HepG2 (cell line): ENCODE results near the gene ERFL. TPM values are rescaled to one million over a fixed set of nuclear protein-coding genes. Genes with fewer than 3 reads are reported as not detected.
A peak's percentile ranks its signal among the peaks of the same experiment; 100 is the strongest.

Experiments
- ATAC-seq: fragments of 200-7000 bp; cut with Tn5 transposase; 3 replicates; pipeline ENCODE4 v1.9.1; 2020; ENCODE audit warnings: mild to moderate bottlenecking, moderate library complexity
- BruUV-seq: library from RNA; stranded (reverse); fragments of 400-500 nt; replicated peaks from 2 replicates; lab custom pipeline; 2021; lab: Mats Ljungman, UMichigan
- CTCF ChIA-PET: fragments of 300-600 bp; formaldehyde crosslinking; extraction: SDS; loops from one replicate; lab custom pipeline; 2021; ENCODE audit warnings: low total read pairs, inconsistent platforms, low intra/inter-chr PET ratio; lab: Yijun Ruan, JAX
- POLR2A ChIA-PET: fragments of 350-600 bp; sonication (Branson Sonifier 250); formaldehyde crosslinking; loops from one replicate; lab custom pipeline; 2020; ENCODE audit warnings: antibody characterized with exemption, inconsistent platforms; lab: Yijun Ruan, JAX
- DNase-seq: peaks from one replicate; pipeline ENCODE4 v3.0.0-alpha.2; 2015; ENCODE audit warnings: low spot score
- FAIRE-seq: peaks from 3 replicates; lab custom pipeline; 2011; peaks lifted over from hg19 to GRCh38; lab: Jason Lieb, UNC
- H2AFZ ChIP-seq: one replicate; pipeline ENCODE4 v1.6.1; 2011; ENCODE audit warnings: low read length, inconsistent platforms
- H3K27ac ChIP-seq: fragments of 300-600 bp; 3 replicates; pipeline ENCODE4 v1.8.0; 2011; ENCODE audit warnings: mixed run types, mild to moderate bottlenecking, mixed read lengths, low read length, inconsistent platforms; ENCODE audit not compliant: insufficient read depth; ENCODE audit errors: extremely low read length
- H3K27me3 ChIP-seq, 2 experiments: fragments of 200-600 bp in 1 of 2; 2 replicates in 1 of 2; 3 replicates in 1 of 2; pipeline versions ENCODE4 v1.6.0 to v1.8.0; 2011; ENCODE audit warnings: low read length in 2 of 2, mild to moderate bottlenecking in 2 of 2, moderate library complexity in 2 of 2, inconsistent platforms in 1 of 2; ENCODE audit not compliant: insufficient read depth in 2 of 2, control insufficient read depth in 1 of 2
- H3K36me3 ChIP-seq, 2 experiments: fragments of 200-600 bp in 1 of 2; replicated peaks in 1 of 2; 2 replicates in 1 of 2; 3 replicates in 1 of 2; pipeline versions ENCODE4 v1.5.1 to v1.8.0; 2011; ENCODE audit warnings: low read length in 2 of 2, inconsistent platforms in 1 of 2; ENCODE audit not compliant: insufficient read depth in 2 of 2, control insufficient read depth in 1 of 2
- H3K4me1 ChIP-seq: 2 replicates; pipeline ENCODE4 v1.5.1; 2012; ENCODE audit warnings: low read length, inconsistent platforms; ENCODE audit not compliant: insufficient read depth
- H3K4me2 ChIP-seq: 2 replicates; pipeline ENCODE4 v1.6.0; 2011; ENCODE audit warnings: low read depth, low read length, inconsistent platforms
- H3K4me3 ChIP-seq, 3 experiments: fragments of 200-600 bp in 1 of 3; sonication (generic), shearing (Covaris generic) in 1 of 3; replicated peaks in 1 of 3; 2 replicates each; pipeline ENCODE4 v1.5.1; 2011 to 2016; ENCODE audit warnings: low read length in 3 of 3, inconsistent platforms in 2 of 3, low read depth in 2 of 3, mild to moderate bottlenecking in 2 of 3, control low read depth in 1 of 3, mixed read lengths in 1 of 3; ENCODE audit not compliant: insufficient read depth in 1 of 3
- H3K79me2 ChIP-seq: one replicate; pipeline ENCODE4 v1.6.1; 2011; ENCODE audit warnings: low read length, inconsistent platforms; ENCODE audit not compliant: insufficient read depth
- H3K9ac ChIP-seq: 2 replicates; pipeline ENCODE4 v1.6.0; 2011; ENCODE audit warnings: mild to moderate bottlenecking, low read depth, low read length, inconsistent platforms; ENCODE audit not compliant: insufficient read depth
- H3K9me3 ChIP-seq: 2 replicates; pipeline ENCODE4 v1.5.1; 2012; ENCODE audit warnings: mild to moderate bottlenecking, low read length
- H4K20me1 ChIP-seq: 2 replicates; pipeline ENCODE4 v1.6.0; 2011; ENCODE audit warnings: inconsistent platforms, mild to moderate bottlenecking, low read length, moderate library complexity; ENCODE audit not compliant: insufficient read depth
- ZKSCAN1 ChIP-seq: fragments of 150-350 bp; IDR thresholded peaks from 2 replicates; pipeline ENCODE4 v1.6.1; 2014; ENCODE audit warnings: low read length
- ZMYM3 ChIP-seq: sonication (generic); formaldehyde crosslinking; IDR thresholded peaks from 2 replicates; pipeline ENCODE4 v1.5.1; 2020; ENCODE audit warnings: mild to moderate bottlenecking, missing genetic modification reagents
- ZNF180 ChIP-seq: sonication (generic); formaldehyde crosslinking; IDR thresholded peaks from 2 replicates; pipeline ENCODE4 v1.4.0; 2020; ENCODE audit warnings: low read depth, missing genetic modification reagents, borderline replicate concordance
- ZNF768 ChIP-seq: sonication (generic); formaldehyde crosslinking; IDR thresholded peaks from 2 replicates; pipeline ENCODE4 v1.4.0; 2020; ENCODE audit warnings: missing genetic modification reagents
- WGBS: methylation state at CpG from one replicate; pipeline ENCODE4 v1.1.6; 2017; ENCODE audit warnings: low lambda C conversion rate; 5-methylcytosine and 5-hydroxymethylcytosine counted together
- in situ Hi-C: cut with HindIII; loops from 2 replicates; pipeline ENCODE4 v1.10.0; 2017; ENCODE audit warnings: low pct_unique_long_range_greater_than_20kb; ENCODE audit not compliant: extremely low pct_ligation_motif_present
- intact Hi-C: fragments of 100-400 bp; cut with micrococcal nuclease; formaldehyde crosslinking; loops from one replicate; pipeline ENCODE4 v1.10.0; 2022; ENCODE audit not compliant: unreplicated experiment
- polyA plus RNA-seq, 8 experiments: library from polyadenylated mRNA; depleted of rRNA in 3 of 8; stranded (reverse) in 7 of 8; unstranded in 1 of 8; fragments of >200 nt; fragmentation: Illumina TruSeq in 4 of 8; extraction: Trizol in 4 of 8; gene quantifications; 2 replicates each; pipeline versions ENCODE4 v1.2.1 to v1.2.3, GENCODE V29; 2011 to 2016; ENCODE audit warnings: low read depth in 4 of 8, missing spikeins in 1 of 8, mixed read lengths in 1 of 8; ENCODE audit not compliant: insufficient read depth in 1 of 8
- total RNA-seq, 5 experiments: library from RNA; depleted of rRNA; stranded (reverse); fragments of >200 nt; fragmentation: Illumina TruSeq; extraction: Trizol; gene quantifications; 2 replicates each; pipeline ENCODE4 v1.2.3, GENCODE V29; 2016; ENCODE audit warnings: low read depth in 1 of 5
- TF ChIP-seq, protein P1 (sequence below): sonication (generic); formaldehyde crosslinking; IDR thresholded peaks from 2 replicates; pipeline ENCODE4 v1.9.0; 2021; ENCODE audit warnings: missing genetic modification reagents, borderline replicate concordance
- TF ChIP-seq, protein P2 (sequence below): sonication (generic); formaldehyde crosslinking; IDR thresholded peaks from 2 replicates; pipeline ENCODE4 v1.5.0; 2020; ENCODE audit warnings: mild to moderate bottlenecking, missing genetic modification reagents, moderate library complexity
- TF ChIP-seq, protein P3 (sequence below): sonication (generic); formaldehyde crosslinking; IDR thresholded peaks from 2 replicates; pipeline ENCODE4 v1.4.0; 2020; ENCODE audit warnings: missing genetic modification reagents, borderline replicate concordance

The ERFL gene
- total and polyA plus RNA-seq, 2 of the 13 experiments (the other 11 are each of a cell fraction or from before 2014, with no cell fraction given): not detected

DNA sequence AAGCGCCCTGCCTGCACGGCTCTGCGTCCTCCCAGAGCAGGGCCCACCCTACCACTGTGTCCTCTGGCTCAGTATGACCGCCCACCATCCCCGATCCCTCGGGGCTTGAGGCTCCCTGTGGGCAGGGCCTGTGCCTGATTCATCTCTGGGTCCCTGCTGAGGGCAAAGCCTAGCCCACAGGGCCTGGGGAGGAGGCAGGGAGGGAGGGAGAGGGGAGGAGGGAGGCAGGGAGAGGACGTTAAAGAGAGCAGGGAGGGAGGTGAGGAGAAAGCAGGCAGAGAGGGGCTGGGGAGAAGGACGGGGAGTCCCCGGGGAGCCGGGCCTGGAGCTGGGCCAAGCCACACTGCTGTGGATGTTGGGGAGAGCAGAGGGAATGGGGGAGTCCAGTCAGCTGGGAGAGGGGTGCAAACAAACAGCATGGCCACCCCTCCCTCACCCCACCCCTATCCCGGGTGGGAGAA lies 4.0 kb upstream of the ERFL start (continued):
- TF ChIP-seq, protein P1, sequence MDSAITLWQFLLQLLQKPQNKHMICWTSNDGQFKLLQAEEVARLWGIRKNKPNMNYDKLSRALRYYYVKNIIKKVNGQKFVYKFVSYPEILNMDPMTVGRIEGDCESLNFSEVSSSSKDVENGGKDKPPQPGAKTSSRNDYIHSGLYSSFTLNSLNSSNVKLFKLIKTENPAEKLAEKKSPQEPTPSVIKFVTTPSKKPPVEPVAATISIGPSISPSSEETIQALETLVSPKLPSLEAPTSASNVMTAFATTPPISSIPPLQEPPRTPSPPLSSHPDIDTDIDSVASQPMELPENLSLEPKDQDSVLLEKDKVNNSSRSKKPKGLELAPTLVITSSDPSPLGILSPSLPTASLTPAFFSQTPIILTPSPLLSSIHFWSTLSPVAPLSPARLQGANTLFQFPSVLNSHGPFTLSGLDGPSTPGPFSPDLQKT (CRISPR knock-in tag): no peak
- no peak for TF ChIP-seq ZNF180 (CRISPR knock-in tag)

DNA sequence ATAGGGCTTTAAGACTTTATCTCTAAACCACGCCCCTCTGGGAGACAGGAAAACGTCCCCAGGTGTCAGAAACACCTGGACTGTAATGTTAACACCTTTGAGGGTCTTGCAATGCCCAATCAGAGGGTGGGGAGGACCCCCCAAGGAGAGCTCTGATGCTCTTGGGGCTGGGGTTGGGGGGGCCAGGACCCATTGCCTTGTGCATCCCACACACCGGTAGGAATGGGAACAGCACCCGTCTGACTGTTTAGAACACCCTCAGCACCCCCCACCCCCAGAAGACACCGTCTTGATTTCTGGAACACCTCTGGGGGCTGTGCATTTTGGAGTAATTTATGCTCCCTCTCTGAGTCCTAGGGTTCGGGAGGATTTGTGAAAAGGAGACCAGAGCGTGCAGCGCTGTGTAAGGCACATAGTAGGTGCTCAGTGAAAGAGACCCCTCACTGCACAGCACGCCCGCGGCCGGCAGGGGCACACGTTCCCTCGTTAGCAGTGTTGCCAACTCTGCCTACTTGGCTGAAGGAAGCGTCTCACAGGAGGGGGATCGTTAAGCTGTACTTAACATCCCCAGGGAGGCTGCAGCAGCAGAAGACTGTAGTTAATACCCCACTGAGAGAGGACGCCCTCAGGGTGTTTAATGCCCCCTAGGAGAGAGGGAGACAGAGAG lies 2.8 kb upstream of the ERFL start:
- Histone ChIP-seq H3K36me3 (no peaks in the 10 kb centered on the region), H4K20me1 (peaks cover 6% of the 10 kb centered on the region; the same call in 1 of the 2 replicates), H3K4me2 (no peak overlapping the region), H2AFZ (no peak overlapping the region), H3K4me3 (no peak overlapping the region), H3K27me3 (peaks cover 11 to 89% of the 10 kb centered on the region in 2 experiments), H3K9me3 (no peaks in the 10 kb centered on the region), H3K9ac (no peak overlapping the region), H3K27ac (no peak overlapping the region), H3K79me2 (no peaks in the 10 kb centered on the region)
- in situ Hi-C loops (loop anchor here (10.0 kb wide), 1 partner anchor 46 kb away; the partner anchor contains the start of gene ARHGEF1), intact Hi-C loops (no loop called here)
- ATAC-seq: no peak
- no peak for FAIRE-seq
- no peak for DNase-seq
- WGBS: 15% methylated on average over 8 of the region's 17 CpGs
- BruUV-seq: no TSS peak
- TF ChIP-seq, protein P2, sequence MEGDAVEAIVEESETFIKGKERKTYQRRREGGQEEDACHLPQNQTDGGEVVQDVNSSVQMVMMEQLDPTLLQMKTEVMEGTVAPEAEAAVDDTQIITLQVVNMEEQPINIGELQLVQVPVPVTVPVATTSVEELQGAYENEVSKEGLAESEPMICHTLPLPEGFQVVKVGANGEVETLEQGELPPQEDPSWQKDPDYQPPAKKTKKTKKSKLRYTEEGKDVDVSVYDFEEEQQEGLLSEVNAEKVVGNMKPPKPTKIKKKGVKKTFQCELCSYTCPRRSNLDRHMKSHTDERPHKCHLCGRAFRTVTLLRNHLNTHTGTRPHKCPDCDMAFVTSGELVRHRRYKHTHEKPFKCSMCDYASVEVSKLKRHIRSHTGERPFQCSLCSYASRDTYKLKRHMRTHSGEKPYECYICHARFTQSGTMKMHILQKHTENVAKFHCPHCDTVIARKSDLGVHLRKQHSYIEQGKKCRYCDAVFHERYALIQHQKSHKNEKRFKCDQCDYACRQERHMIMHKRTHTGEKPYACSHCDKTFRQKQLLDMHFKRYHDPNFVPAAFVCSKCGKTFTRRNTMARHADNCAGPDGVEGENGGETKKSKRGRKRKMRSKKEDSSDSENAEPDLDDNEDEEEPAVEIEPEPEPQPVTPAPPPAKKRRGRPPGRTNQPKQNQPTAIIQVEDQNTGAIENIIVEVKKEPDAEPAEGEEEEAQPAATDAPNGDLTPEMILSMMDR (CRISPR knock-in tag): peak; percentile 24; the same call in 1 of the 2 replicates
- TF ChIP-seq ZMYM3 (CRISPR knock-in tag) (peak; percentile 26; the same call in 1 of the 2 replicates), ZNF768 (CRISPR knock-in tag) (0 out of 2 replicates have a peak, but pooled peaks have one; percentile 46), ZKSCAN1 (peak; percentile 98)
- TF ChIP-seq, protein P3, sequence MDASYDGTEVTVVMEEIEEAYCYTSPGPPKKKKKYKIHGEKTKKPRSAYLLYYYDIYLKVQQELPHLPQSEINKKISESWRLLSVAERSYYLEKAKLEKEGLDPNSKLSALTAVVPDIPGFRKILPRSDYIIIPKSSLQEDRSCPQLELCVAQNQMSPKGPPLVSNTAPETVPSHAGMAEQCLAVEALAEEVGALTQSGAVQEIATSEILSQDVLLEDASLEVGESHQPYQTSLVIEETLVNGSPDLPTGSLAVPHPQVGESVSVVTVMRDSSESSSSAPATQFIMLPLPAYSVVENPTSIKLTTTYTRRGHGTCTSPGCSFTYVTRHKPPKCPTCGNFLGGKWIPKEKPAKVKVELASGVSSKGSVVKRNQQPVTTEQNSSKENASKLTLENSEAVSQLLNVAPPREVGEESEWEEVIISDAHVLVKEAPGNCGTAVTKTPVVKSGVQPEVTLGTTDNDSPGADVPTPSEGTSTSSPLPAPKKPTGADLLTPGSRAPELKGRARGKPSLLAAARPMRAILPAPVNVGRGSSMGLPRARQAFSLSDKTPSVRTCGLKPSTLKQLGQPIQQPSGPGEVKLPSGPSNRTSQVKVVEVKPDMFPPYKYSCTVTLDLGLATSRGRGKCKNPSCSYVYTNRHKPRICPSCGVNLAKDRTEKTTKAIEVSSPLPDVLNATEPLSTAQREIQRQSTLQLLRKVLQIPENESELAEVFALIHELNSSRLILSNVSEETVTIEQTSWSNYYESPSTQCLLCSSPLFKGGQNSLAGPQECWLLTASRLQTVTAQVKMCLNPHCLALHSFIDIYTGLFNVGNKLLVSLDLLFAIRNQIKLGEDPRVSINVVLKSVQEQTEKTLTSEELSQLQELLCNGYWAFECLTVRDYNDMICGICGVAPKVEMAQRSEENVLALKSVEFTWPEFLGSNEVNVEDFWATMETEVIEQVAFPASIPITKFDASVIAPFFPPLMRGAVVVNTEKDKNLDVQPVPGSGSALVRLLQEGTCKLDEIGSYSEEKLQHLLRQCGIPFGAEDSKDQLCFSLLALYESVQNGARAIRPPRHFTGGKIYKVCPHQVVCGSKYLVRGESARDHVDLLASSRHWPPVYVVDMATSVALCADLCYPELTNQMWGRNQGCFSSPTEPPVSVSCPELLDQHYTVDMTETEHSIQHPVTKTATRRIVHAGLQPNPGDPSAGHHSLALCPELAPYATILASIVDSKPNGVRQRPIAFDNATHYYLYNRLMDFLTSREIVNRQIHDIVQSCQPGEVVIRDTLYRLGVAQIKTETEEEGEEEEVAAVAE: no peak
- TF ChIP-seq, all 625 proteins: peak for 4
- peaks cover 11% of the 10 kb centered on the region for H3K4me1 ChIP-seq
- ChIA-PET CTCF (no interaction called here), POLR2A (no interaction called here)
